ENCODE data around the gene ZMIZ1. TPM values are rescaled to one million over a fixed set of nuclear protein-coding genes. Genes with fewer than 3 reads are reported as not detected.

ZMIZ1 gene
- total RNA-seq, 1 experiment from 2014 or later = 34.2 TPM

- Histone ChIP-seq H3K4me3 (ENCODE audit: low read depth in 2 of 2, low read length in 2 of 2) (no peak overlapping the region), H3K4me1 (ENCODE audit: control insufficient read depth, insufficient read depth, low read length) (peaks cover 24% of the 10 kb centered on the region), H3K36me3 (ENCODE audit: control insufficient read depth, insufficient read depth, low read length) (no peaks in the 10 kb centered on the region), H3K9me3 (ENCODE audit: control insufficient read depth, insufficient read depth, low read depth, low read length) (no peaks in the 10 kb centered on the region), H3K27me3 (ENCODE audit: control insufficient read depth, insufficient read depth, low read length) (no peaks in the 10 kb centered on the region), H3K27ac (ENCODE audit: low read length) (peak overlapping the region; percentile 51)
- TF ChIP-seq SIN3A (IDR thresholded peaks at IDR 0.05; ENCODE audit: borderline replicate concordance, insufficient read depth, low read depth, low read length) = no peak
- TF ChIP-seq CTCF (IDR thresholded peaks at IDR 0.05) = no peak
- no peak for TF ChIP-seq POLR2AphosphoS5 (IDR thresholded peaks at IDR 0.05; ENCODE audit: low read depth, low read length)
- TF ChIP-seq TCF7L2 (IDR thresholded peaks at IDR 0.05; ENCODE audit: low read depth, low read length) = no peak
- no peak for TF ChIP-seq REST (IDR thresholded peaks at IDR 0.05; ENCODE audit: insufficient read depth in 1 of 2, low read depth in 2 of 2, low read length in 1 of 2)
- no TSS peak for BruUV-seq (replicated peaks)
- no peak for DNase-seq (ENCODE audit: low read depth, low spot score)
- intact Hi-C loops (cut with micrococcal nuclease; ENCODE audit: unreplicated experiment) (loop anchor here (10.0 kb wide), 1 partner anchor 757 kb away; no protein-coding TSS in a partner anchor), in situ Hi-C loops (cut with HindIII; ENCODE audit: low pct_unique_long_range_greater_than_20kb, low sequenced_read_pairs) (no loop called here)
- ATAC-seq = no peak
- POLR2A ChIA-PET = no interaction called here
- CTCF ChIA-PET = no interaction called here
Observed at GRCh38 chr10:79191951-79192676, 123.3 kb downstream of the ZMIZ1 start.

- H3K4me3 ChIP-seq (ENCODE audit: low read depth in 2 of 2, low read length in 2 of 2) = no peak overlapping the region
- H3K9me3 ChIP-seq (ENCODE audit: control insufficient read depth, insufficient read depth, low read depth, low read length) = no peaks in the 10 kb centered on the region
- ChIA-PET POLR2A (interaction anchor here (0.6 kb wide), 1 partner anchor 10 kb away, joined by 15 read pairs; no protein-coding TSS in a partner anchor), CTCF (interaction anchor here (0.6 kb wide), 1 partner anchor 780 kb away, joined by 3 read pairs; no protein-coding TSS in a partner anchor)
- BruUV-seq (replicated peaks) = no TSS peak
- no peak overlapping the region; the same call in 1 of the 2 replicates for H3K27ac ChIP-seq (ENCODE audit: low read length)
- intact Hi-C loops (cut with micrococcal nuclease; ENCODE audit: unreplicated experiment) (loop anchor here (10.0 kb wide), 1 partner anchor 758 kb away; no protein-coding TSS in a partner anchor), in situ Hi-C loops (cut with HindIII; ENCODE audit: low pct_unique_long_range_greater_than_20kb, low sequenced_read_pairs) (no loop called here)
- ATAC-seq = 0 out of 2 replicates have a peak, but pooled peaks have one; percentile 3
- H3K4me1 ChIP-seq (ENCODE audit: control insufficient read depth, insufficient read depth, low read length) = peaks cover 24% of the 10 kb centered on the region
- no peaks in the 10 kb centered on the region for H3K27me3 ChIP-seq (ENCODE audit: control insufficient read depth, insufficient read depth, low read length)
- no peaks in the 10 kb centered on the region for H3K36me3 ChIP-seq (ENCODE audit: control insufficient read depth, insufficient read depth, low read length)
- no peak for TF ChIP-seq REST (IDR thresholded peaks at IDR 0.05; ENCODE audit: insufficient read depth in 1 of 2, low read depth in 2 of 2, low read length in 1 of 2)
- no peak for TF ChIP-seq CTCF (IDR thresholded peaks at IDR 0.05)
- no peak for TF ChIP-seq SIN3A (IDR thresholded peaks at IDR 0.05; ENCODE audit: borderline replicate concordance, insufficient read depth, low read depth, low read length)
- no peak for TF ChIP-seq TCF7L2 (IDR thresholded peaks at IDR 0.05; ENCODE audit: low read depth, low read length)
- no peak for TF ChIP-seq POLR2AphosphoS5 (IDR thresholded peaks at IDR 0.05; ENCODE audit: low read depth, low read length)
- no peak for DNase-seq (ENCODE audit: low read depth, low spot score)
Observed at GRCh38 chr10:79192677-79193003, 123.9 kb downstream of the ZMIZ1 start.
